Adrenal gland (tissue), 12 donors: ENCODE results near the gene FCER1G. TPM values are rescaled to one million over a fixed set of nuclear protein-coding genes. Genes with fewer than 3 reads are reported as not detected.

Experiments used
- DNase-seq, 7 donors: peaks; one replicate each; pipeline ENCODE4 v3.0.0-alpha.2; 2019 to 2020
- H3K27ac ChIP-seq, 5 donors: fragments of 200-600 bp; sonication (generic) in 4 of 5; 1 replicate in 3 of 5; 2 replicates in 2 of 5; pipeline versions ENCODE4 v1.5.1 to v1.8.0; 2016 to 2020; ENCODE audit warnings: mild to moderate bottlenecking in 1 of 5
- H3K27me3 ChIP-seq: fragments of 200-600 bp; 2 replicates; pipeline ENCODE4 v1.8.0; 2021
- H3K36me3 ChIP-seq, 2 donors: fragments of 200-600 bp; replicated peaks in 1 of 2; 1 replicate in 1 of 2; 2 replicates in 1 of 2; pipeline versions ENCODE4 v1.5.1 to v1.8.0; 2018 to 2022
- H3K4me1 ChIP-seq, 2 donors: fragments of 200-600 bp; replicated peaks in 1 of 2; 1 replicate in 1 of 2; 2 replicates in 1 of 2; pipeline versions ENCODE4 v1.5.1 to v1.8.0; 2018 to 2021
- H3K4me3 ChIP-seq, 4 donors: fragments of 200-600 bp; sonication (generic) in 3 of 4; one replicate each; pipeline ENCODE4 v1.5.1; 2016 to 2018
- H3K9me3 ChIP-seq, 3 donors: fragments of 200-600 bp; sonication (generic) in 1 of 3; replicated peaks in 1 of 3; 1 replicate in 2 of 3; 2 replicates in 1 of 3; pipeline versions ENCODE4 v1.5.1 to v1.8.0; 2016 to 2021
- POLR2A ChIP-seq, 2 donors: fragments of 450-650 bp; IDR thresholded peaks; one replicate each; pipeline ENCODE4 v1.6.1; 2017; ENCODE audit warnings: antibody characterized with exemption in 2 of 2, mild to moderate bottlenecking in 2 of 2, moderate library complexity in 1 of 2
- WGBS, 4 donors: extraction: QIAGEN DNeasy Blood & Tissue Kit in 2 of 4; methylation state at CpG; one replicate each; pipeline versions ENCODE4 v1.1.5 to v1.1.7; 2013 to 2017; 5-methylcytosine and 5-hydroxymethylcytosine counted together
- intact Hi-C, 2 donors: fragments of 100-400 bp; cut with DNase I; formaldehyde crosslinking; loops; one replicate each; pipeline versions ENCODE4 v1.14.1 to v1.15.0; 2022 to 2023
- microRNA-seq, 3 donors: library from miRNA; unstranded; fragments of <30 nt; microRNA quantifications; one replicate each; pipeline ENCODE4, GENCODE V29; 2017 to 2020
- polyA plus RNA-seq, 3 donors: library from polyadenylated mRNA; stranded (reverse); fragments of 200-250 nt in 2 of 3; fragments of 350-450 nt in 1 of 3; fragmentation: Illumina TruSeq in 1 of 3; extraction: RNeasy Lipid Tissue Mini Kit (QIAGEN cat#74804) in 1 of 3; gene quantifications; one replicate each; pipeline ENCODE4 v1.2.3, GENCODE V29; 2013 to 2014
- total RNA-seq, 9 donors: library from RNA; depleted of rRNA in 4 of 9; stranded (reverse); fragments of >200 nt in 4 of 9; fragments of 120-200 nt in 1 of 9; fragmentation: NEBNext Ultra II Directional in 1 of 9; extraction: Animal tissue kit (Norgen Biotek cat#: 25700) in 1 of 9; gene quantifications; one replicate each; pipeline versions ENCODE4 v1.1.0 to v1.2.4, GENCODE V29; 2013 to 2023
- TF ChIP-seq, protein P1 (sequence below), 6 experiments: fragments of 450-650 bp in 4 of 6; fragments of 200-600 bp in 2 of 6; sonication (generic) in 1 of 6; IDR thresholded peaks; 1 replicate in 5 of 6; 2 replicates in 1 of 6; pipeline versions ENCODE4 v1.5.1 to v1.8.0; 2016 to 2021; ENCODE audit warnings: antibody characterized with exemption in 6 of 6, mild to moderate bottlenecking in 2 of 6, moderate library complexity in 1 of 6
- donor health status: healthy with polysubstance abuse.
- donor health status: Bipolar disorder and iron deficiency.
- donor health status: DM: yes; HTN: yes; CAD: no.
- donor health status: DM: no; HTN: no; CAD: no.
- donor health status: DM: no; HTN: no; CAD: no.
- donor health status: DM: yes; HTN: yes; CAD: no.

Gene FCER1G
- total and polyA plus RNA-seq, 12 donors: 5.5 to 239 (median 116) TPM

DNA sequence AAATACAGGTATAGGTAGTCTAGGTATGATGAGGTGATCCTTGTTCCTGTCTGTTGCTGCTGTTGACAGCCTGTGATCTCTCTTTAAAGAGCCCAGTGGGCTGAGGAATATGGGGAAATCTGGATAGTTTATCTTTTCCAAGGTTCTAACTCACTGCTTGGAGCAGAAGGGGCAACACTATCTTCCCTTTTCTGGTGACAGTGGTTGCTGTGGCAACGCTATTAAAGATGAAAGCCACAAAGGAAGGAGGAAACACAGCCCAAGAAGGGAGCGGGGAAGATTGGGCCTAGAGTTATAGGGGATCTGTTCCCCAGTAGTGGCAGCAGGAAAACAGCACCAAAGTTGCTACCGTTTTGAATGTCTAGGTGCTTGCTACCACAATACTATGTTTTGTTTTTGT is 52.2 kb downstream of the FCER1G start:
- no peak for TF ChIP-seq POLR2A (IDR thresholded peaks at IDR 0.05)
- TF ChIP-seq, protein P1, sequence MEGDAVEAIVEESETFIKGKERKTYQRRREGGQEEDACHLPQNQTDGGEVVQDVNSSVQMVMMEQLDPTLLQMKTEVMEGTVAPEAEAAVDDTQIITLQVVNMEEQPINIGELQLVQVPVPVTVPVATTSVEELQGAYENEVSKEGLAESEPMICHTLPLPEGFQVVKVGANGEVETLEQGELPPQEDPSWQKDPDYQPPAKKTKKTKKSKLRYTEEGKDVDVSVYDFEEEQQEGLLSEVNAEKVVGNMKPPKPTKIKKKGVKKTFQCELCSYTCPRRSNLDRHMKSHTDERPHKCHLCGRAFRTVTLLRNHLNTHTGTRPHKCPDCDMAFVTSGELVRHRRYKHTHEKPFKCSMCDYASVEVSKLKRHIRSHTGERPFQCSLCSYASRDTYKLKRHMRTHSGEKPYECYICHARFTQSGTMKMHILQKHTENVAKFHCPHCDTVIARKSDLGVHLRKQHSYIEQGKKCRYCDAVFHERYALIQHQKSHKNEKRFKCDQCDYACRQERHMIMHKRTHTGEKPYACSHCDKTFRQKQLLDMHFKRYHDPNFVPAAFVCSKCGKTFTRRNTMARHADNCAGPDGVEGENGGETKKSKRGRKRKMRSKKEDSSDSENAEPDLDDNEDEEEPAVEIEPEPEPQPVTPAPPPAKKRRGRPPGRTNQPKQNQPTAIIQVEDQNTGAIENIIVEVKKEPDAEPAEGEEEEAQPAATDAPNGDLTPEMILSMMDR (IDR thresholded peaks at IDR 0.05): no peak
- WGBS, 4 donors: 67 to 81% (median 69%) methylated on average over 3 of the region's 3 CpGs
- Histone ChIP-seq H3K9me3 (no peaks in the 10 kb centered on the region), H3K4me1 (peaks cover 0 to 4% of the 10 kb centered on the region in 2 donors), H3K27me3 (no peaks in the 10 kb centered on the region), H3K36me3 (no peaks in the 10 kb centered on the region), H3K27ac (no peak overlapping the region), H3K4me3 (no peak overlapping the region)
- intact Hi-C loops: no loop called here
- no peak for DNase-seq

Small RNA genes within 50 kb of the gene (microRNA-seq; reads per million reads assigned to microRNA genes)
- gene MIR5187: 0 to 2.3 (median 1.1) reads per million in 3 donors

Other genes with a start within 250 kb of the FCER1G start
- gene F11R, start 194.1 kb upstream of the FCER1G start, total RNA-seq: 10 to 100 TPM; 32.1 to 99.1 (median 60.6) TPM
- gene F11R, start 194.1 kb upstream of the FCER1G start, polyA plus RNA-seq: 10 to 100 TPM; 19.3 to 83.0 (median 22.9) TPM
- gene TSTD1, start 176.3 kb upstream of the FCER1G start, total RNA-seq: 100 to 1,000 TPM in 3 of 9 donors, 10 to 100 TPM in 6; 46.3 to 280 (median 86.7) TPM
- gene TSTD1, start 176.3 kb upstream of the FCER1G start, polyA plus RNA-seq: 100 to 1,000 TPM in 2 of 3 donors, 10 to 100 TPM in 1; 57.8 to 153 (median 109) TPM
- gene USF1, start 169.3 kb upstream of the FCER1G start, total RNA-seq: 10 to 100 TPM; 41.3 to 82.9 (median 63.7) TPM
- 100 to 1,000 TPM in 2 of 3 donors, 10 to 100 TPM in 1; 48.0 to 153 (median 144) TPM for gene USF1, start 169.3 kb upstream of the FCER1G start, polyA plus RNA-seq
- gene ARHGAP30, start 145.4 kb upstream of the FCER1G start, total RNA-seq: 10 to 100 TPM in 5 of 9 donors, 1 to 10 TPM in 3, under 1 TPM in 1; 0.89 to 15.7 (median 10.1) TPM
- gene ARHGAP30, start 145.4 kb upstream of the FCER1G start, polyA plus RNA-seq: 10 to 100 TPM in 1 of 3 donors, 1 to 10 TPM in 2; 3.7 to 17.5 (median 4.5) TPM
- under 1 TPM in 1 of 9 donors, not detected in 8; 0.06 TPM for gene NECTIN4, start 125.7 kb upstream of the FCER1G start, total RNA-seq
- under 1 TPM in 1 of 3 donors, not detected in 2; 0.10 TPM for gene NECTIN4, start 125.7 kb upstream of the FCER1G start, polyA plus RNA-seq
- gene KLHDC9, start 116.9 kb upstream of the FCER1G start, total RNA-seq: 10 to 100 TPM in 7 of 9 donors, 1 to 10 TPM in 2; 5.2 to 28.1 (median 19.4) TPM
- 10 to 100 TPM in 2 of 3 donors, 1 to 10 TPM in 1; 5.5 to 25.4 (median 24.4) TPM for gene KLHDC9, start 116.9 kb upstream of the FCER1G start, polyA plus RNA-seq
- 100 to 1,000 TPM in 1 of 9 donors, 10 to 100 TPM in 8; 33.6 to 103 (median 52.4) TPM for gene PFDN2, start 97.3 kb upstream of the FCER1G start, total RNA-seq
- gene PFDN2, start 97.3 kb upstream of the FCER1G start, polyA plus RNA-seq: 100 to 1,000 TPM in 2 of 3 donors, 10 to 100 TPM in 1; 85.9 to 452 (median 363) TPM
- gene NIT1, start 97.2 kb upstream of the FCER1G start, total RNA-seq: 100 to 1,000 TPM in 6 of 9 donors, 10 to 100 TPM in 3; 77.1 to 122 (median 106) TPM
- 100 to 1,000 TPM in 1 of 3 donors, 10 to 100 TPM in 2; 72.2 to 147 (median 88.6) TPM for gene NIT1, start 97.2 kb upstream of the FCER1G start, polyA plus RNA-seq
- 10 to 100 TPM; 22.0 to 38.2 (median 31.5) TPM for gene DEDD, start 82.6 kb upstream of the FCER1G start, total RNA-seq
- 10 to 100 TPM; 30.9 to 35.0 (median 33.1) TPM for gene DEDD, start 82.6 kb upstream of the FCER1G start, polyA plus RNA-seq
- gene UFC1, start 61.3 kb upstream of the FCER1G start, total RNA-seq: 100 to 1,000 TPM in 6 of 9 donors, 10 to 100 TPM in 3; 59.0 to 127 (median 106) TPM
- gene UFC1, start 61.3 kb upstream of the FCER1G start, polyA plus RNA-seq: 100 to 1,000 TPM; 121 to 166 (median 126) TPM
- 10 to 100 TPM; 12.0 to 44.0 (median 27.5) TPM for gene USP21, start 55.8 kb upstream of the FCER1G start, total RNA-seq
- gene USP21, start 55.8 kb upstream of the FCER1G start, polyA plus RNA-seq: 10 to 100 TPM; 19.3 to 44.9 (median 41.5) TPM
- gene PPOX, start 48.9 kb upstream of the FCER1G start, total RNA-seq: 10 to 100 TPM; 19.4 to 56.2 (median 36.1) TPM
- gene PPOX, start 48.9 kb upstream of the FCER1G start, polyA plus RNA-seq: 100 to 1,000 TPM in 2 of 3 donors, 10 to 100 TPM in 1; 13.2 to 268 (median 150) TPM
- gene B4GALT3, start 37.8 kb upstream of the FCER1G start, total RNA-seq: 10 to 100 TPM; 25.8 to 38.8 (median 30.0) TPM
- 10 to 100 TPM; 21.9 to 35.9 (median 26.6) TPM for gene B4GALT3, start 37.8 kb upstream of the FCER1G start, polyA plus RNA-seq
- gene ADAMTS4, start 16.2 kb upstream of the FCER1G start, total RNA-seq: 10 to 100 TPM in 6 of 9 donors, 1 to 10 TPM in 2, under 1 TPM in 1; 0.67 to 29.2 (median 10.3) TPM
- 10 to 100 TPM in 1 of 3 donors, 1 to 10 TPM in 2; 1.7 to 16.1 (median 9.3) TPM for gene ADAMTS4, start 16.2 kb upstream of the FCER1G start, polyA plus RNA-seq
- 100 to 1,000 TPM; 133 to 305 (median 191) TPM for gene NDUFS2, start 12.9 kb upstream of the FCER1G start, total RNA-seq
- gene NDUFS2, start 12.9 kb upstream of the FCER1G start, polyA plus RNA-seq: 100 to 1,000 TPM in 1 of 3 donors, 10 to 100 TPM in 2; 78.3 to 175 (median 99.2) TPM
- 1 to 10 TPM in 2 of 9 donors, under 1 TPM in 2, not detected in 5; 0.55 to 2.0 (median 1.0) TPM for gene APOA2, start 8.3 kb downstream of the FCER1G start, total RNA-seq
- gene APOA2, start 8.3 kb downstream of the FCER1G start, polyA plus RNA-seq: 1 to 10 TPM in 1 of 3 donors, not detected in 2; 4.1 TPM
- gene TOMM40L, start 10.8 kb downstream of the FCER1G start, total RNA-seq: 10 to 100 TPM in 6 of 9 donors, 1 to 10 TPM in 3; 7.0 to 18.4 (median 12.1) TPM
- 10 to 100 TPM in 2 of 3 donors, 1 to 10 TPM in 1; 7.2 to 13.2 (median 10.1) TPM for gene TOMM40L, start 10.8 kb downstream of the FCER1G start, polyA plus RNA-seq
- under 1 TPM in 1 of 9 donors, not detected in 8; 0.50 TPM for gene NR1I3, start 22.9 kb downstream of the FCER1G start, total RNA-seq
- under 1 TPM in 1 of 3 donors, not detected in 2; 0.16 TPM for gene NR1I3, start 22.9 kb downstream of the FCER1G start, polyA plus RNA-seq
- gene PCP4L1, start 43.5 kb downstream of the FCER1G start, total RNA-seq: under 1 TPM in 4 of 9 donors, not detected in 5; 0.11 to 0.39 (median 0.33) TPM
- under 1 TPM in 2 of 3 donors, not detected in 1; 0.13 to 0.27 TPM for gene PCP4L1, start 43.5 kb downstream of the FCER1G start, polyA plus RNA-seq
- gene MPZ, start 94.7 kb downstream of the FCER1G start, total RNA-seq: 10 to 100 TPM in 1 of 9 donors, 1 to 10 TPM in 6, under 1 TPM in 2; 0.66 to 10.3 (median 3.1) TPM
- gene MPZ, start 94.7 kb downstream of the FCER1G start, polyA plus RNA-seq: 1 to 10 TPM; 4.1 to 9.5 (median 7.9) TPM
- gene SDHC, start 99.1 kb downstream of the FCER1G start, total RNA-seq: 100 to 1,000 TPM in 7 of 9 donors, 10 to 100 TPM in 2; 45.0 to 434 (median 293) TPM
- gene SDHC, start 99.1 kb downstream of the FCER1G start, polyA plus RNA-seq: 100 to 1,000 TPM in 1 of 3 donors, 10 to 100 TPM in 2; 57.8 to 404 (median 63.6) TPM
- under 1 TPM in 1 of 9 donors, not detected in 8; 0.28 TPM for gene CFAP126, start 152.6 kb downstream of the FCER1G start, total RNA-seq
- under 1 TPM in 1 of 3 donors, not detected in 2; 0.29 TPM for gene CFAP126, start 152.6 kb downstream of the FCER1G start, polyA plus RNA-seq